ENCODE data around the gene HDLBP. TPM values are rescaled to one million over a fixed set of nuclear protein-coding genes. Genes with fewer than 3 reads are reported as not detected.

Gene HDLBP
- total and polyA plus RNA-seq, 2 experiments from 2014 or later = 613 to 711 TPM

- no peak overlapping the region for H3K4me2 ChIP-seq (ENCODE audit: unreplicated experiment)
- TF ChIP-seq EZH2phosphoT487 (IDR thresholded peaks at IDR 0.05; ENCODE audit: insufficient read depth, low read depth) (no peak), EZH2 (IDR thresholded peaks at IDR 0.05; ENCODE audit: insufficient read depth, poor library complexity, severe bottlenecking) (no peak)
- H2AFZ ChIP-seq = no peak overlapping the region
- peaks cover 85% of the 10 kb centered on the region for H3K36me3 ChIP-seq (ENCODE audit: low read depth)
- in situ Hi-C loops (cut with MboI) = no loop called here
- WGBS, 2 experiments (ENCODE audit: low coverage in 1 of 2, low lambda C conversion rate in 2 of 2, missing lambda C conversion rate in 2 of 2) = 82 to 83% methylated on average over 10 of the region's 10 CpGs
- no peak overlapping the region for H3K4me3 ChIP-seq
- 0 out of 2 replicates have a peak, but pooled peaks cover 5% of the 10 kb centered on the region for H3K4me1 ChIP-seq (ENCODE audit: insufficient read depth)
- no peaks in the 10 kb centered on the region for H3K27me3 ChIP-seq (replicated peaks; ENCODE audit: insufficient read depth)
- H3K79me2 ChIP-seq (ENCODE audit: insufficient read depth) = peaks cover 100% of the 10 kb centered on the region
- no peaks in the 10 kb centered on the region for H3K9me3 ChIP-seq (ENCODE audit: low read depth)
- no peak for DNase-seq
- H3K9me2 ChIP-seq (ENCODE audit: insufficient read depth) = no peaks in the 10 kb centered on the region
- no peak overlapping the region for H3K9ac ChIP-seq
- H3F3A ChIP-seq (ENCODE audit: insufficient read depth) = peaks cover 49% of the 10 kb centered on the region
- peaks cover 26% of the 10 kb centered on the region for H4K20me1 ChIP-seq (ENCODE audit: insufficient read depth)
- H3K27ac ChIP-seq = no peak overlapping the region
Measured at GRCh38 chr2:241254904-241255351, 60.5 kb downstream of the HDLBP start.

GRCh38 chr2:241252778-241253475 is 62.5 kb downstream of the HDLBP start:
- no peaks in the 10 kb centered on the region for H3K4me1 ChIP-seq (ENCODE audit: insufficient read depth)
- 84 to 87% methylated on average over 14 of the region's 14 CpGs for WGBS, 2 experiments (ENCODE audit: low coverage in 1 of 2, low lambda C conversion rate in 2 of 2, missing lambda C conversion rate in 2 of 2)
- H3K79me2 ChIP-seq (ENCODE audit: insufficient read depth) = peaks cover 98% of the 10 kb centered on the region
- peaks cover 90% of the 10 kb centered on the region for H3K36me3 ChIP-seq (ENCODE audit: low read depth)
- no peak overlapping the region for H3K4me2 ChIP-seq (ENCODE audit: unreplicated experiment)
- TF ChIP-seq EZH2 (IDR thresholded peaks at IDR 0.05; ENCODE audit: insufficient read depth, poor library complexity, severe bottlenecking) (no peak), EZH2phosphoT487 (IDR thresholded peaks at IDR 0.05; ENCODE audit: insufficient read depth, low read depth) (no peak)
- in situ Hi-C loops (cut with MboI) = no loop called here
- H3K9ac ChIP-seq = no peak overlapping the region
- peaks cover 19% of the 10 kb centered on the region; the same call in 1 of the 2 replicates for H4K20me1 ChIP-seq (ENCODE audit: insufficient read depth)
- peaks cover 45% of the 10 kb centered on the region for H3F3A ChIP-seq (ENCODE audit: insufficient read depth)
- H2AFZ ChIP-seq = no peak overlapping the region
- H3K4me3 ChIP-seq = no peak overlapping the region
- no peak overlapping the region for H3K27ac ChIP-seq
- no peak for DNase-seq
- H3K9me3 ChIP-seq (ENCODE audit: low read depth) = no peaks in the 10 kb centered on the region
- H3K27me3 ChIP-seq (replicated peaks; ENCODE audit: insufficient read depth) = no peaks in the 10 kb centered on the region
- H3K9me2 ChIP-seq (ENCODE audit: insufficient read depth) = no peaks in the 10 kb centered on the region

- Histone ChIP-seq H3K4me3 (no peak overlapping the region), H3K4me1 (ENCODE audit: insufficient read depth) (no peaks in the 10 kb centered on the region), H3K27me3 (replicated peaks; ENCODE audit: insufficient read depth) (no peaks in the 10 kb centered on the region), H3K4me2 (ENCODE audit: unreplicated experiment) (no peak overlapping the region), H3K9me2 (ENCODE audit: insufficient read depth) (no peaks in the 10 kb centered on the region), H3K9ac (no peak overlapping the region), H3K27ac (0 out of 2 replicates have a peak overlapping the region, but pooled peaks have one; percentile 13), H2AFZ (no peak overlapping the region), H3K36me3 (ENCODE audit: low read depth) (peaks cover 90% of the 10 kb centered on the region), H3K79me2 (ENCODE audit: insufficient read depth) (peaks cover 98% of the 10 kb centered on the region), H3K9me3 (ENCODE audit: low read depth) (no peaks in the 10 kb centered on the region), H3F3A (ENCODE audit: insufficient read depth) (peaks cover 52% of the 10 kb centered on the region), H4K20me1 (ENCODE audit: insufficient read depth) (0 out of 2 replicates have a peak, but pooled peaks cover 9% of the 10 kb centered on the region)
- no peak for DNase-seq
- TF ChIP-seq EZH2phosphoT487 (IDR thresholded peaks at IDR 0.05; ENCODE audit: insufficient read depth, low read depth) (no peak), EZH2 (IDR thresholded peaks at IDR 0.05; ENCODE audit: insufficient read depth, poor library complexity, severe bottlenecking) (no peak)
- WGBS, 2 experiments (ENCODE audit: low coverage in 1 of 2, low lambda C conversion rate in 2 of 2, missing lambda C conversion rate in 2 of 2) = 91 to 92% methylated on average over 14 of the region's 14 CpGs
- in situ Hi-C loops (cut with MboI) = no loop called here
Measured at GRCh38 chr2:241249654-241250053, 65.8 kb downstream of the HDLBP start.

- Histone ChIP-seq H3K27ac (0 out of 2 replicates have a peak overlapping the region, but pooled peaks have one; percentile 13), H2AFZ (no peak overlapping the region), H3F3A (ENCODE audit: insufficient read depth) (peaks cover 54% of the 10 kb centered on the region), H3K79me2 (ENCODE audit: insufficient read depth) (peaks cover 98% of the 10 kb centered on the region), H3K9me2 (ENCODE audit: insufficient read depth) (no peaks in the 10 kb centered on the region), H3K36me3 (ENCODE audit: low read depth) (peaks cover 89% of the 10 kb centered on the region), H4K20me1 (ENCODE audit: insufficient read depth) (0 out of 2 replicates have a peak, but pooled peaks cover 8% of the 10 kb centered on the region), H3K9me3 (ENCODE audit: low read depth) (no peaks in the 10 kb centered on the region), H3K4me3 (no peak overlapping the region), H3K4me2 (ENCODE audit: unreplicated experiment) (no peak overlapping the region), H3K9ac (no peak overlapping the region), H3K4me1 (ENCODE audit: insufficient read depth) (no peaks in the 10 kb centered on the region), H3K27me3 (replicated peaks; ENCODE audit: insufficient read depth) (no peaks in the 10 kb centered on the region)
- WGBS, 2 experiments (ENCODE audit: low coverage in 1 of 2, low lambda C conversion rate in 2 of 2, missing lambda C conversion rate in 2 of 2) = 62 to 68% methylated on average over 6 of the region's 6 CpGs
- DNase-seq = peak; percentile 33
- in situ Hi-C loops (cut with MboI) = no loop called here
- TF ChIP-seq EZH2phosphoT487 (IDR thresholded peaks at IDR 0.05; ENCODE audit: insufficient read depth, low read depth) (no peak), EZH2 (IDR thresholded peaks at IDR 0.05; ENCODE audit: insufficient read depth, poor library complexity, severe bottlenecking) (no peak)
Measured at GRCh38 chr2:241248897-241249296, 66.6 kb downstream of the HDLBP start.
